ENCODE measurements around the gene CEP135. TPM values are rescaled to one million over a fixed set of nuclear protein-coding genes. Genes with fewer than 3 reads are reported as not detected.

Gene CEP135
- total RNA-seq, 1 experiment from 2014 or later = 15.3 TPM

GRCh38 chr4:56058555-56058954, 109.8 kb downstream of the CEP135 start:
- H3K36me3 ChIP-seq (ENCODE audit: insufficient read depth, low read length, poor library complexity, severe bottlenecking) = no peaks in the 10 kb centered on the region
- no peak overlapping the region for H3K4me3 ChIP-seq (ENCODE audit: low read depth, low read length, poor library complexity, severe bottlenecking)
- H3K9me3 ChIP-seq (ENCODE audit: low read depth, low read length, poor library complexity, severe bottlenecking) = no peaks in the 10 kb centered on the region
- no TSS peak for BruUV-seq (replicated peaks)
- H3K4me1 ChIP-seq (ENCODE audit: insufficient read depth, low read length, poor library complexity, severe bottlenecking) = no peaks in the 10 kb centered on the region
- TF ChIP-seq, protein P1, sequence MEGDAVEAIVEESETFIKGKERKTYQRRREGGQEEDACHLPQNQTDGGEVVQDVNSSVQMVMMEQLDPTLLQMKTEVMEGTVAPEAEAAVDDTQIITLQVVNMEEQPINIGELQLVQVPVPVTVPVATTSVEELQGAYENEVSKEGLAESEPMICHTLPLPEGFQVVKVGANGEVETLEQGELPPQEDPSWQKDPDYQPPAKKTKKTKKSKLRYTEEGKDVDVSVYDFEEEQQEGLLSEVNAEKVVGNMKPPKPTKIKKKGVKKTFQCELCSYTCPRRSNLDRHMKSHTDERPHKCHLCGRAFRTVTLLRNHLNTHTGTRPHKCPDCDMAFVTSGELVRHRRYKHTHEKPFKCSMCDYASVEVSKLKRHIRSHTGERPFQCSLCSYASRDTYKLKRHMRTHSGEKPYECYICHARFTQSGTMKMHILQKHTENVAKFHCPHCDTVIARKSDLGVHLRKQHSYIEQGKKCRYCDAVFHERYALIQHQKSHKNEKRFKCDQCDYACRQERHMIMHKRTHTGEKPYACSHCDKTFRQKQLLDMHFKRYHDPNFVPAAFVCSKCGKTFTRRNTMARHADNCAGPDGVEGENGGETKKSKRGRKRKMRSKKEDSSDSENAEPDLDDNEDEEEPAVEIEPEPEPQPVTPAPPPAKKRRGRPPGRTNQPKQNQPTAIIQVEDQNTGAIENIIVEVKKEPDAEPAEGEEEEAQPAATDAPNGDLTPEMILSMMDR (conservative IDR thresholded peaks at IDR 0.05; ENCODE audit: low read depth, low read length) = no peak
- no peak for TF ChIP-seq EZH2 (IDR thresholded peaks at IDR 0.05; ENCODE audit: borderline replicate concordance, low read depth, low read length, poor library complexity, severe bottlenecking)
- ChIA-PET CTCF (no interaction called here), POLR2A (ENCODE audit: low non-redundant PET) (no interaction called here)
- no peak overlapping the region for H3K27ac ChIP-seq (ENCODE audit: low read depth, low read length, poor library complexity, severe bottlenecking)
- no peak for DNase-seq (ENCODE audit: low spot score)
- intact Hi-C loops (cut with micrococcal nuclease; ENCODE audit: unreplicated experiment) = no loop called here
- no peaks in the 10 kb centered on the region for H3K27me3 ChIP-seq (replicated peaks; ENCODE audit: insufficient read depth, low read depth, low read length, poor library complexity)

GRCh38 chr4:56060036-56060435, 111.3 kb downstream of the CEP135 start:
- H3K36me3 ChIP-seq (ENCODE audit: insufficient read depth, low read length, poor library complexity, severe bottlenecking) = no peaks in the 10 kb centered on the region
- no peak overlapping the region for H3K4me3 ChIP-seq (ENCODE audit: low read depth, low read length, poor library complexity, severe bottlenecking)
- BruUV-seq (replicated peaks) = no TSS peak
- H3K4me1 ChIP-seq (ENCODE audit: insufficient read depth, low read length, poor library complexity, severe bottlenecking) = no peaks in the 10 kb centered on the region
- DNase-seq (ENCODE audit: low spot score) = no peak
- CTCF ChIA-PET = no interaction called here
- no peak for TF ChIP-seq EZH2 (IDR thresholded peaks at IDR 0.05; ENCODE audit: borderline replicate concordance, low read depth, low read length, poor library complexity, severe bottlenecking)
- TF ChIP-seq, protein P1 (conservative IDR thresholded peaks at IDR 0.05; ENCODE audit: low read depth, low read length) = no peak
- H3K9me3 ChIP-seq (ENCODE audit: low read depth, low read length, poor library complexity, severe bottlenecking) = no peaks in the 10 kb centered on the region
- H3K27ac ChIP-seq (ENCODE audit: low read depth, low read length, poor library complexity, severe bottlenecking) = no peak overlapping the region
- POLR2A ChIA-PET (ENCODE audit: low non-redundant PET) = no interaction called here
- intact Hi-C loops (cut with micrococcal nuclease; ENCODE audit: unreplicated experiment) = no loop called here
- H3K27me3 ChIP-seq (replicated peaks; ENCODE audit: insufficient read depth, low read depth, low read length, poor library complexity) = no peaks in the 10 kb centered on the region

DNA sequence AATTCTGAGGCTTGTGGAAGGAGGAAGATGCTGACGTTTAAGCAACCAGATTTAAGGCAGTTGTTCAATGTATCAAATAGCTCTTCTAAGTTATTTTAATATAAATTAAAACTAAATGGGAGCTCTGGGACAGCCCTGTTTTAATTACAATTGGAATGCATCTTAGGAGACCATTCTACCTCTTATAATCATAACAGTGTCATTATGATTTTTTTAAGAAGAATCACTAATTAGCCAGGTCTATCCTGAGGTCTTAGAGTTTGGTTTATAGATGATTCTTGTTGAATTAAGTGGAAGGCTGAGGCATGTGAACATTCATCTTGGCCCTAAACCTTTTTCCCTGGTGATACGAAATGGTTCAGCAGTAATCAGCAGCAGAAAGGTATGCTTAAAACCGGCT, 113.4 kb downstream of the CEP135 start:
- ChIA-PET CTCF (no interaction called here), POLR2A (ENCODE audit: low non-redundant PET) (no interaction called here)
- Histone ChIP-seq H3K4me3 (ENCODE audit: low read depth, low read length, poor library complexity, severe bottlenecking) (no peak overlapping the region), H3K9me3 (ENCODE audit: low read depth, low read length, poor library complexity, severe bottlenecking) (no peaks in the 10 kb centered on the region), H3K27me3 (replicated peaks; ENCODE audit: insufficient read depth, low read depth, low read length, poor library complexity) (no peaks in the 10 kb centered on the region), H3K4me1 (ENCODE audit: insufficient read depth, low read length, poor library complexity, severe bottlenecking) (no peaks in the 10 kb centered on the region), H3K27ac (ENCODE audit: low read depth, low read length, poor library complexity, severe bottlenecking) (no peak overlapping the region), H3K36me3 (ENCODE audit: insufficient read depth, low read length, poor library complexity, severe bottlenecking) (no peaks in the 10 kb centered on the region)
- TF ChIP-seq, protein P1 (conservative IDR thresholded peaks at IDR 0.05; ENCODE audit: low read depth, low read length) = no peak
- no peak for TF ChIP-seq EZH2 (IDR thresholded peaks at IDR 0.05; ENCODE audit: borderline replicate concordance, low read depth, low read length, poor library complexity, severe bottlenecking)
- intact Hi-C loops (cut with micrococcal nuclease; ENCODE audit: unreplicated experiment) = no loop called here
- no TSS peak for BruUV-seq (replicated peaks)
- no peak for DNase-seq (ENCODE audit: low spot score)
